Measurements from ENCODE around the gene LRMDA. TPM values are rescaled to one million over a fixed set of nuclear protein-coding genes. Genes with fewer than 3 reads are reported as not detected.
"Not testable (repeated sequence)": the region's sequence is repeated elsewhere in the genome, so short reads cannot be mapped to it uniquely, and the experiment has no call there.

LRMDA gene
- total RNA-seq, 5 donors from 2014 or later (not counting 1 experiment from before 2014, with no cell fraction given), result 0.30 to 1.2 TPM; not detected in 3

GRCh38 chr10:75519213-75519612 is 87.8 kb downstream of the LRMDA start:
- H3K27ac Mint-ChIP-seq; DNase-seq; H3K36me3 ChIP-seq (ENCODE audit: control insufficient read depth in 2 of 2, extremely low read depth in 1 of 2, insufficient read depth in 1 of 2, low read length in 1 of 2); ATAC-seq (replicated peaks in 1 of 4); H3K9me3 ChIP-seq; H3K27ac ChIP-seq (ENCODE audit: low read length); POLR2A ChIA-PET; H3K4me1 Mint-ChIP-seq; H3K4me1 ChIP-seq (ENCODE audit: control insufficient read depth in 1 of 2, extremely low read depth in 1 of 2, insufficient read depth in 2 of 2, low read length in 2 of 2); H3K36me3 Mint-ChIP-seq; CTCF ChIA-PET; H3K4me3 ChIP-seq (ENCODE audit: control insufficient read depth in 1 of 2, extremely low read depth in 1 of 2, low read length in 1 of 2); H3K4me3 Mint-ChIP-seq; H3K27me3 ChIP-seq (replicated peaks in 1 of 2; ENCODE audit: control insufficient read depth in 2 of 2, extremely low read depth in 1 of 2, insufficient read depth in 2 of 2, low read length in 1 of 2): not testable (repeated sequence)
- no CpG with 5 or more reads among the region's 1 CpG for WGBS (ENCODE audit: insufficient coverage)
- Mint-ChIP-seq H3K27me3 (peaks cover 16 to 29% of the 10 kb centered on the region in 2 donors), H3K9me3 (peaks cover 3 to 20% (median 5%) of the 10 kb centered on the region in 3 donors)

GRCh38 chr10:75521194-75521829 is 89.9 kb downstream of the LRMDA start:
- POLR2A ChIA-PET; DNase-seq; H3K36me3 ChIP-seq (ENCODE audit: control insufficient read depth in 2 of 2, extremely low read depth in 1 of 2, insufficient read depth in 1 of 2, low read length in 1 of 2); H3K27ac ChIP-seq (ENCODE audit: low read length); H3K9me3 ChIP-seq; H3K27ac Mint-ChIP-seq; ATAC-seq (replicated peaks in 1 of 4); H3K4me1 Mint-ChIP-seq; H3K36me3 Mint-ChIP-seq; H3K4me3 Mint-ChIP-seq; H3K4me3 ChIP-seq (ENCODE audit: control insufficient read depth in 1 of 2, extremely low read depth in 1 of 2, low read length in 1 of 2); H3K4me1 ChIP-seq (ENCODE audit: control insufficient read depth in 1 of 2, extremely low read depth in 1 of 2, insufficient read depth in 2 of 2, low read length in 2 of 2); H3K27me3 ChIP-seq (replicated peaks in 1 of 2; ENCODE audit: control insufficient read depth in 2 of 2, extremely low read depth in 1 of 2, insufficient read depth in 2 of 2, low read length in 1 of 2): not testable (repeated sequence)
- CTCF ChIA-PET, result interaction anchor here in 1 of 2 donors (0.6 kb wide), 1 partner anchor 319 kb away, joined by 3 read pairs; no protein-coding TSS in a partner anchor
- Mint-ChIP-seq H3K27me3 (peaks cover 14 to 27% of the 10 kb centered on the region in 2 donors), H3K9me3 (peaks cover 0 to 12% (median 3%) of the 10 kb centered on the region in 3 donors)
- 89% methylated on average over 8 of the region's 16 CpGs for WGBS (ENCODE audit: insufficient coverage)

- CTCF ChIA-PET, result no interaction called here
- WGBS (ENCODE audit: insufficient coverage), result 86% methylated on average over 1 of the region's 1 CpG
- H3K36me3 ChIP-seq (ENCODE audit: control insufficient read depth in 2 of 2, extremely low read depth in 1 of 2, insufficient read depth in 1 of 2, low read length in 1 of 2), result no peaks in the 10 kb centered on the region
- H3K4me1 ChIP-seq (ENCODE audit: control insufficient read depth in 1 of 2, extremely low read depth in 1 of 2, insufficient read depth in 2 of 2, low read length in 2 of 2), result no peaks in the 10 kb centered on the region
- H3K36me3 Mint-ChIP-seq, result no peaks in the 10 kb centered on the region
- no peak overlapping the region for H3K27ac Mint-ChIP-seq
- DNase-seq (no peak), ATAC-seq (replicated peaks in 1 of 4) (no peak)
- peaks cover 0 to 4% (median 0%) of the 10 kb centered on the region in 3 donors for H3K9me3 Mint-ChIP-seq
- no peak overlapping the region for H3K27ac ChIP-seq (ENCODE audit: low read length)
- H3K9me3 ChIP-seq, result no peaks in the 10 kb centered on the region
- H3K4me3 ChIP-seq (ENCODE audit: control insufficient read depth in 1 of 2, extremely low read depth in 1 of 2, low read length in 1 of 2), result no peak overlapping the region
- POLR2A ChIA-PET, result no interaction called here
- H3K4me3 Mint-ChIP-seq, result no peak overlapping the region
- H3K27me3 Mint-ChIP-seq, result peaks cover 24 to 32% of the 10 kb centered on the region in 2 donors
- no peaks in the 10 kb centered on the region for H3K27me3 ChIP-seq (replicated peaks in 1 of 2; ENCODE audit: control insufficient read depth in 2 of 2, extremely low read depth in 1 of 2, insufficient read depth in 2 of 2, low read length in 1 of 2)
- no peaks in the 10 kb centered on the region for H3K4me1 Mint-ChIP-seq
Observed at GRCh38 chr10:75525067-75525466, 93.6 kb downstream of the LRMDA start.

GRCh38 chr10:75525646-75526045 is 94.2 kb downstream of the LRMDA start:
- no peak overlapping the region for H3K4me3 Mint-ChIP-seq
- DNase-seq (no peak), ATAC-seq (replicated peaks in 1 of 4) (no peak)
- H3K9me3 Mint-ChIP-seq, result no peaks in the 10 kb centered on the region
- Histone ChIP-seq H3K4me1 (ENCODE audit: control insufficient read depth in 1 of 2, extremely low read depth in 1 of 2, insufficient read depth in 2 of 2, low read length in 2 of 2) (no peaks in the 10 kb centered on the region), H3K9me3 (no peaks in the 10 kb centered on the region), H3K27ac (ENCODE audit: low read length) (no peak overlapping the region), H3K4me3 (ENCODE audit: control insufficient read depth in 1 of 2, extremely low read depth in 1 of 2, low read length in 1 of 2) (no peak overlapping the region), H3K27me3 (replicated peaks in 1 of 2; ENCODE audit: control insufficient read depth in 2 of 2, extremely low read depth in 1 of 2, insufficient read depth in 2 of 2, low read length in 1 of 2) (no peaks in the 10 kb centered on the region), H3K36me3 (ENCODE audit: control insufficient read depth in 2 of 2, extremely low read depth in 1 of 2, insufficient read depth in 1 of 2, low read length in 1 of 2) (no peaks in the 10 kb centered on the region)
- H3K4me1 Mint-ChIP-seq, result no peaks in the 10 kb centered on the region
- CTCF ChIA-PET, result no interaction called here
- POLR2A ChIA-PET, result interaction anchor here in 1 of 2 donors (0.7 kb wide), 1 partner anchor 726 kb away, joined by 7 read pairs; no protein-coding TSS in a partner anchor
- H3K27me3 Mint-ChIP-seq, result peaks cover 20 to 27% of the 10 kb centered on the region in 2 donors
- no peak overlapping the region for H3K27ac Mint-ChIP-seq
- H3K36me3 Mint-ChIP-seq, result no peaks in the 10 kb centered on the region
- no CpG with 5 or more reads among the region's 1 CpG for WGBS (ENCODE audit: insufficient coverage)

GRCh38 chr10:75527542-75527941 is 96.1 kb downstream of the LRMDA start:
- Histone ChIP-seq H3K4me3 (ENCODE audit: control insufficient read depth in 1 of 2, extremely low read depth in 1 of 2, low read length in 1 of 2) (no peak overlapping the region), H3K36me3 (ENCODE audit: control insufficient read depth in 2 of 2, extremely low read depth in 1 of 2, insufficient read depth in 1 of 2, low read length in 1 of 2) (no peaks in the 10 kb centered on the region), H3K9me3 (no peaks in the 10 kb centered on the region), H3K4me1 (ENCODE audit: control insufficient read depth in 1 of 2, extremely low read depth in 1 of 2, insufficient read depth in 2 of 2, low read length in 2 of 2) (no peaks in the 10 kb centered on the region), H3K27ac (ENCODE audit: low read length) (no peak overlapping the region), H3K27me3 (replicated peaks in 1 of 2; ENCODE audit: control insufficient read depth in 2 of 2, extremely low read depth in 1 of 2, insufficient read depth in 2 of 2, low read length in 1 of 2) (no peaks in the 10 kb centered on the region)
- H3K4me3 Mint-ChIP-seq, result no peak overlapping the region
- WGBS (ENCODE audit: insufficient coverage), result no CpG with 5 or more reads among the region's 2 CpGs
- DNase-seq (no peak), ATAC-seq (replicated peaks in 1 of 4) (no peak)
- ChIA-PET CTCF (no interaction called here), POLR2A (no interaction called here)
- H3K4me1 Mint-ChIP-seq, result no peaks in the 10 kb centered on the region
- peaks cover 17 to 21% of the 10 kb centered on the region in 2 donors for H3K27me3 Mint-ChIP-seq
- no peaks in the 10 kb centered on the region for H3K9me3 Mint-ChIP-seq
- no peak overlapping the region for H3K27ac Mint-ChIP-seq
- no peaks in the 10 kb centered on the region for H3K36me3 Mint-ChIP-seq

GRCh38 chr10:75528392-75528791 is 97.0 kb downstream of the LRMDA start:
- H3K9me3 ChIP-seq, result no peaks in the 10 kb centered on the region
- no peak overlapping the region for H3K4me3 ChIP-seq (ENCODE audit: control insufficient read depth in 1 of 2, extremely low read depth in 1 of 2, low read length in 1 of 2)
- no peaks in the 10 kb centered on the region for H3K4me1 ChIP-seq (ENCODE audit: control insufficient read depth in 1 of 2, extremely low read depth in 1 of 2, insufficient read depth in 2 of 2, low read length in 2 of 2)
- ATAC-seq (replicated peaks in 1 of 4), result no peak
- H3K36me3 Mint-ChIP-seq, result no peaks in the 10 kb centered on the region
- WGBS (ENCODE audit: insufficient coverage), result 80% methylated on average over 1 of the region's 2 CpGs
- no peak overlapping the region for H3K27ac ChIP-seq (ENCODE audit: low read length)
- ChIA-PET CTCF (no interaction called here), POLR2A (no interaction called here)
- no peaks in the 10 kb centered on the region for H3K27me3 ChIP-seq (replicated peaks in 1 of 2; ENCODE audit: control insufficient read depth in 2 of 2, extremely low read depth in 1 of 2, insufficient read depth in 2 of 2, low read length in 1 of 2)
- no peak overlapping the region for H3K27ac Mint-ChIP-seq
- H3K4me1 Mint-ChIP-seq, result no peaks in the 10 kb centered on the region
- no peak overlapping the region for H3K4me3 Mint-ChIP-seq
- no peaks in the 10 kb centered on the region for H3K36me3 ChIP-seq (ENCODE audit: control insufficient read depth in 2 of 2, extremely low read depth in 1 of 2, insufficient read depth in 1 of 2, low read length in 1 of 2)
- no peaks in the 10 kb centered on the region for H3K9me3 Mint-ChIP-seq
- no peak for DNase-seq
- peaks cover 14 to 18% of the 10 kb centered on the region in 2 donors for H3K27me3 Mint-ChIP-seq

GRCh38 chr10:75530299-75530698 is 98.9 kb downstream of the LRMDA start:
- Mint-ChIP-seq H3K36me3 (no peaks in the 10 kb centered on the region), H3K27ac (no peak overlapping the region), H3K9me3 (no peaks in the 10 kb centered on the region), H3K4me3 (no peak overlapping the region), H3K27me3 (peaks cover 11 to 14% of the 10 kb centered on the region in 2 donors), H3K4me1 (no peaks in the 10 kb centered on the region)
- Histone ChIP-seq H3K27me3 (replicated peaks in 1 of 2; ENCODE audit: control insufficient read depth in 2 of 2, extremely low read depth in 1 of 2, insufficient read depth in 2 of 2, low read length in 1 of 2) (no peaks in the 10 kb centered on the region), H3K4me1 (ENCODE audit: control insufficient read depth in 1 of 2, extremely low read depth in 1 of 2, insufficient read depth in 2 of 2, low read length in 2 of 2) (no peaks in the 10 kb centered on the region), H3K36me3 (ENCODE audit: control insufficient read depth in 2 of 2, extremely low read depth in 1 of 2, insufficient read depth in 1 of 2, low read length in 1 of 2) (no peaks in the 10 kb centered on the region), H3K9me3 (no peaks in the 10 kb centered on the region), H3K27ac (ENCODE audit: low read length) (no peak overlapping the region), H3K4me3 (ENCODE audit: control insufficient read depth in 1 of 2, extremely low read depth in 1 of 2, low read length in 1 of 2) (no peak overlapping the region)
- WGBS (ENCODE audit: insufficient coverage), result 81% methylated on average over 3 of the region's 3 CpGs
- no peak for ATAC-seq (replicated peaks in 1 of 4)
- ChIA-PET CTCF (no interaction called here), POLR2A (no interaction called here)
- DNase-seq, result no peak

All from T-cell (primary cell).